ENCODE results near the gene CFL1.

GRCh38 chr11:65862191-65862735 is 4.3 kb upstream of the CFL1 start:
- TF ChIP-seq MAFK (IDR thresholded peaks at IDR 0.05; ENCODE audit: low read depth, low read length) = no peak
- TF ChIP-seq SMC3 (IDR thresholded peaks at IDR 0.05; ENCODE audit: low read depth, low read length) = no peak
- TF ChIP-seq POLR2A (IDR thresholded peaks at IDR 0.05; ENCODE audit: low read depth, low read length) = no peak
- TF ChIP-seq CTCF (conservative IDR thresholded peaks at IDR 0.05; ENCODE audit: low read depth, low read length) = no peak
- no peak for TF ChIP-seq NFE2L2 (IDR thresholded peaks at IDR 0.05; ENCODE audit: low read depth, low read length)
- no peak for TF ChIP-seq FOS (IDR thresholded peaks at IDR 0.05; ENCODE audit: low read depth, low read length)
- no peak for TF ChIP-seq CEBPB (IDR thresholded peaks at IDR 0.05; ENCODE audit: low read depth, low read length)
- no peak for TF ChIP-seq USF2 (IDR thresholded peaks at IDR 0.05; ENCODE audit: low read depth, low read length)
- TF ChIP-seq RAD21 (IDR thresholded peaks at IDR 0.05; ENCODE audit: low read length) = no peak
- no peak for TF ChIP-seq MXI1 (IDR thresholded peaks at IDR 0.05; ENCODE audit: borderline replicate concordance, low read depth, low read length)
- TF ChIP-seq, protein P1, sequence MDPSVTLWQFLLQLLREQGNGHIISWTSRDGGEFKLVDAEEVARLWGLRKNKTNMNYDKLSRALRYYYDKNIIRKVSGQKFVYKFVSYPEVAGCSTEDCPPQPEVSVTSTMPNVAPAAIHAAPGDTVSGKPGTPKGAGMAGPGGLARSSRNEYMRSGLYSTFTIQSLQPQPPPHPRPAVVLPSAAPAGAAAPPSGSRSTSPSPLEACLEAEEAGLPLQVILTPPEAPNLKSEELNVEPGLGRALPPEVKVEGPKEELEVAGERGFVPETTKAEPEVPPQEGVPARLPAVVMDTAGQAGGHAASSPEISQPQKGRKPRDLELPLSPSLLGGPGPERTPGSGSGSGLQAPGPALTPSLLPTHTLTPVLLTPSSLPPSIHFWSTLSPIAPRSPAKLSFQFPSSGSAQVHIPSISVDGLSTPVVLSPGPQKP (IDR thresholded peaks at IDR 0.05; ENCODE audit: borderline replicate concordance, low read depth, low read length) = no peak
